H1 (cell line): Measurements from ENCODE around the gene LPP. TPM values are rescaled to one million over a fixed set of nuclear protein-coding genes. Genes with fewer than 3 reads are reported as not detected.

Experiments
- BACH1 ChIP-seq: IDR thresholded peaks from 2 replicates; pipeline ENCODE4 v1.6.1; 2012; ENCODE audit warnings: low read length, improper control_type of control experiment
- PHF8 ChIP-seq: fragments of 200-600 bp; sonication (generic); conservative IDR thresholded peaks from 2 replicates; pipeline ENCODE4 v1.7.1; 2012; ENCODE audit warnings: low read depth, mild to moderate bottlenecking, inconsistent platforms, low read length, moderate library complexity
- polyA plus RNA-seq, 7 experiments: library from polyadenylated mRNA; depleted of rRNA in 3 of 7; stranded (reverse) in 5 of 7; unstranded in 2 of 7; fragments of >200 nt in 5 of 7; fragments of 200-250 nt in 2 of 7; gene quantifications; 1 replicate in 5 of 7; 2 replicates in 1 of 7; 4 replicates in 1 of 7; pipeline versions ENCODE4 v1.2.1 to v1.2.3, GENCODE V29; 2011 to 2013; ENCODE audit warnings: missing spikeins in 2 of 7, mixed read lengths in 2 of 7
- total RNA-seq: library from RNA; stranded (reverse); fragmentation: NEBNext Ultra II Directional; extraction: Animal tissue kit (Norgen Biotek cat#: 25700); gene quantifications from 2 replicates; pipeline ENCODE4 v1.2.1, GENCODE V29; 2021
- TF ChIP-seq, protein P1 (sequence below): IDR thresholded peaks from 2 replicates; pipeline ENCODE4 v1.6.1; 2012; ENCODE audit warnings: low read length, inconsistent platforms

The LPP gene
- total and polyA plus RNA-seq, 2 of the 8 experiments (the other 6 are each of a cell fraction or from before 2014, with no cell fraction given) = 10.0 to 53.3 TPM

DNA sequence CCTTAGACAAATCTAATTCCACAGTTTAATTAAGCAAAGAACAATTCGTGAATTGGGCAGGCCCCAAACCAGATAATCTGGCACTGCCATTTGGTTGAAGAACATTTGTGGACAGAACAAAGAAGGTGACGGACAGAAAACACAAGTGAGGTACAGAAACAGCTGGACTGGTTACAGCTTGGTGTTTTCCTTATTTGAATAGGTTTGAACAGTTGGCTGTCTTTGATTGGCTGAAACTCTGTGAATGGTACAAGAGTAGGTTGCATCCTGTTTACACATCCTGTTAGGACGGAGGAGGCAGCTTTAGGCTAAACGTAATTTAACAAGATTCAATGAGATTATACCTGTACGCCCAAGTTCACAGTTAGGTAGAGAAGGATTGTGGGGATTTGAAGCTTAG lies 114.4 kb downstream of the LPP start (continued):
- TF ChIP-seq, protein P1, sequence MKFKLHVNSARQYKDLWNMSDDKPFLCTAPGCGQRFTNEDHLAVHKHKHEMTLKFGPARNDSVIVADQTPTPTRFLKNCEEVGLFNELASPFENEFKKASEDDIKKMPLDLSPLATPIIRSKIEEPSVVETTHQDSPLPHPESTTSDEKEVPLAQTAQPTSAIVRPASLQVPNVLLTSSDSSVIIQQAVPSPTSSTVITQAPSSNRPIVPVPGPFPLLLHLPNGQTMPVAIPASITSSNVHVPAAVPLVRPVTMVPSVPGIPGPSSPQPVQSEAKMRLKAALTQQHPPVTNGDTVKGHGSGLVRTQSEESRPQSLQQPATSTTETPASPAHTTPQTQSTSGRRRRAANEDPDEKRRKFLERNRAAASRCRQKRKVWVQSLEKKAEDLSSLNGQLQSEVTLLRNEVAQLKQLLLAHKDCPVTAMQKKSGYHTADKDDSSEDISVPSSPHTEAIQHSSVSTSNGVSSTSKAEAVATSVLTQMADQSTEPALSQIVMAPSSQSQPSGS = no peak
- TF ChIP-seq BACH1 (no peak), PHF8 (no peak)
- TF ChIP-seq, all 59 proteins: peak for 0
